ENCODE data around the gene FOXO3B.
"Not testable (repeated sequence)": the region's sequence is repeated elsewhere in the genome, so short reads cannot be mapped to it uniquely, and the experiment has no call there.

DNA sequence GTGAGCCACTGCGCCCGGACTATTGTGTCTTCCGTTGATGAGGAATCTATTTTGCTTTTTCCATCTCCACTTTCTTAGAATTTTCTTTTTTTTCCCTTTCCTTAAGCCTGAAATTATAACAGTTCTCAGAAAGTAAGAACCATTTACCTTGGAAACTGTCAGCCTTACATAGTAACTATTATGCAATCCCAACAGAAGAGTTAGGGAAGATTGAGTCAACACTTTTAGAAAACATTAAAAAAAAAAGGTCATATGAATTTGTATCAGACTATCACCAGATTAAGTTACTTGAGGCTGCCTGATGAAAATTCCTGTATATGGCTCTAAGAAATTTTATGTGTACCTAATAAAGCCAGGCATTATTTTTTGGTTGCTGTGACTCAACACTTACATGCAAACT, 26.1 kb upstream of the FOXO3B start:
- TF ChIP-seq POLR2A (IDR thresholded peaks at IDR 0.05): not testable (repeated sequence)
- TF ChIP-seq, protein P1, sequence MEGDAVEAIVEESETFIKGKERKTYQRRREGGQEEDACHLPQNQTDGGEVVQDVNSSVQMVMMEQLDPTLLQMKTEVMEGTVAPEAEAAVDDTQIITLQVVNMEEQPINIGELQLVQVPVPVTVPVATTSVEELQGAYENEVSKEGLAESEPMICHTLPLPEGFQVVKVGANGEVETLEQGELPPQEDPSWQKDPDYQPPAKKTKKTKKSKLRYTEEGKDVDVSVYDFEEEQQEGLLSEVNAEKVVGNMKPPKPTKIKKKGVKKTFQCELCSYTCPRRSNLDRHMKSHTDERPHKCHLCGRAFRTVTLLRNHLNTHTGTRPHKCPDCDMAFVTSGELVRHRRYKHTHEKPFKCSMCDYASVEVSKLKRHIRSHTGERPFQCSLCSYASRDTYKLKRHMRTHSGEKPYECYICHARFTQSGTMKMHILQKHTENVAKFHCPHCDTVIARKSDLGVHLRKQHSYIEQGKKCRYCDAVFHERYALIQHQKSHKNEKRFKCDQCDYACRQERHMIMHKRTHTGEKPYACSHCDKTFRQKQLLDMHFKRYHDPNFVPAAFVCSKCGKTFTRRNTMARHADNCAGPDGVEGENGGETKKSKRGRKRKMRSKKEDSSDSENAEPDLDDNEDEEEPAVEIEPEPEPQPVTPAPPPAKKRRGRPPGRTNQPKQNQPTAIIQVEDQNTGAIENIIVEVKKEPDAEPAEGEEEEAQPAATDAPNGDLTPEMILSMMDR (IDR thresholded peaks at IDR 0.05): not testable (repeated sequence)
